ENCODE measurements around the gene CCK.

The CCK gene

DNA sequence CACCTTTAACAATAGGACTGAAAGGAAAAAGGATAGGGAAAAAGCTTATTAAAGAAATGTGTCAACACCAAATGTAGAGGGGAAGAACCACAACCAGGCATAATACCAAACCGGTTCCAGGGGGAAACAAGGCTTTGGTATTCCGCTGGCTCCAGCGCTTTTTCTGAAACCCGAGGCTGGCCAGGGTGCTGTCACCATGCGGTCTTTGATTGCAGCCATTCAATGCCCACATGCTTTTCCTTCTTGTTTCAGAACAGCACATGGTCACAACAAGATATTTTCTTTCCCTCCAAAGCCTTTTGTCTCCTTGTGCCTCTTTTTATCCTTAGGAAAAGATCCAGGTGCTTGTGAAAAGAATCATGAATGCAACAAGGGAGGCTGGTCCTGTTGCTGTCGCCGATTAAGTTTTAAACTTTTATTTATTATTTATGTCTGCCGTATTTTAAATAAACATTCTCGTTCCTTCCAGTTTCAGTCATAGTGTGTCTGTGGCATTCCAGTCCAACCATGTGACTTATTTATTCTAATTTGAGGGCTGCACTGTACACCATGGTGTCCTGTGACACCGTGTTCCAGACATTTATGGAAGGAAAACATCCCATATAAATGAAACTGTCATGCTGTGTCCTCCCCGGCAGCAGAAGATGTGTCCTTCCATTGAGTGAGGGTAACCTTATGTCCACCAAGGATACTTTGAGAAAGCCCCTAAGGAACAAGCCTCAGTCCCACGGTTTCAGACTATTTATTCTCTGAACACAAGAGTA, 41.1 kb downstream of the CCK start:
- TF ChIP-seq CTCF (conservative IDR thresholded peaks at IDR 0.05) (no peak), ZFX (IDR thresholded peaks at IDR 0.05) (no peak)
- no peak overlapping the region for H3K27ac ChIP-seq

GRCh38 chr3:42224178-42224577, 41.8 kb downstream of the CCK start:
- H3K27ac ChIP-seq: no peak overlapping the region
- TF ChIP-seq ZFX (IDR thresholded peaks at IDR 0.05) (no peak), CTCF (conservative IDR thresholded peaks at IDR 0.05) (no peak)

DNA sequence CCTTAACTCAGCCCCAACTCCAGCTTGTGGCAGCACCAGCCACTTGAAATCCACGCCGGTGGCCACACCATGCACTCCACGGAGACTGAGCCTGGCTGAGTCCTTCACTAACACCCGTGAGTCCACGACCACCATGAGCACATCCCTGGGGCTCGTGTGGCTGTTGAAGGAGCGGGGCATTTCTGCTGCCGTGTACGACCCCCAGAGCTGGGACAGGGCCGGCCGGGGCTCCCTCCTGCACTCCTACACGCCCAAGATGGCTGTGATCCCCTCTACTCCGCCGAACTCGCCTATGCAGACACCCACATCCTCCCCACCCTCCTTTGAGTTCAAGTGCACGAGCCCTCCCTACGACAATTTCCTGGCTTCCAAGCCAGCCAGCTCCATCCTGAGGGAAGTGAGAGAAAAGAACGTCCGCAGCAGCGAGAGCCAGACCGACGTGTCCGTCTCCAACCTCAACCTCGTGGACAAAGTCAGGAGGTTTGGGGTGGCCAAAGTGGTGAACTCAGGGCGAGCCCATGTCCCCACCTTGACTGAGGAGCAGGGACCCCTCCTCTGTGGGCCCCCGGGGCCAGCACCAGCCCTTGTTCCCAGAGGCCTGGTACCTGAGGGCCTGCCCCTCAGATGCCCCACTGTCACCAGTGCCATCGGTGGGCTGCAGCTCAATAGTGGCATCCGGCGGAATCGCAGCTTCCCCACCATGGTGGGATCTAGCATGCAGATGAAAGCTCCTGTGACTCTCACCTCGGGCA, 42.9 kb downstream of the CCK start:
- no peak overlapping the region for H3K27ac ChIP-seq
- TF ChIP-seq ZFX (IDR thresholded peaks at IDR 0.05) (no peak), CTCF (conservative IDR thresholded peaks at IDR 0.05) (no peak)

DNA sequence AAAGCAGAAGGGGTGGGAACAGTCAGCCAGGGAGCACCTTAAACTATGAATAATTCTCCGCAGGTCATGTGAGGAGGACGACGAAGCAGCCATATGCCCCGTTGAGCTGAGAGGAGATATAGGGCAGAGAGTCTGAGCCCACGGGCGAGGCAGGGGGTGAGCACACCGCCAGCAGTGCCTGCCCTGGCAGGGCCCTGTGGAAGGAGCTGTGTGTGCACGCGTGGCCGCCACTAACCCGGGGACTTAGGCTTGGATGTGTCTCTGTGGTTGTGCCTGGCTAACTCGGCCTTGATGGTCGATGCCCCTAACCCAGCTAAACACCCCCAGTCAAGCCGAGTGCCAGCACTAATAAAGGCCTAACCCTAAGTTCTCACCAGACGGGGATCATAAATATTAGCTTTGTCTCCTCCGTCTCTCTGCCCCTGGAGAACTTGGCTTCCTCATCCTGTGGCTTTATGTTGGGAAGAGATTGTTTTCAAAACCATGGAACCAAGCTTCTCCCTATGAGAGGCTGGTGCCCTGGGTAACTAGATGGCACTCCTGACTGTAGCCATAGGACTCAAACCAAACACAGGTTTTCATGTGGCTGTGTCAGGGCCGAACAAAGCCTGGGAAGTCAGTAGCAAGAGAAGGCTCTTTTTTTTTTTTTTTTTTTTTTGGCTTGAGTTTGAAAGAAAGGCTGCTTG, 45.4 kb downstream of the CCK start:
- no peak overlapping the region for H3K27ac ChIP-seq
- TF ChIP-seq CTCF (conservative IDR thresholded peaks at IDR 0.05) (no peak), ZFX (IDR thresholded peaks at IDR 0.05) (no peak)

- H3K27ac ChIP-seq: no peak overlapping the region
- TF ChIP-seq CTCF (conservative IDR thresholded peaks at IDR 0.05): no peak
- TF ChIP-seq ZFX (IDR thresholded peaks at IDR 0.05): no peak
Measured at GRCh38 chr3:42216931-42217333, 49.1 kb downstream of the CCK start.

DNA sequence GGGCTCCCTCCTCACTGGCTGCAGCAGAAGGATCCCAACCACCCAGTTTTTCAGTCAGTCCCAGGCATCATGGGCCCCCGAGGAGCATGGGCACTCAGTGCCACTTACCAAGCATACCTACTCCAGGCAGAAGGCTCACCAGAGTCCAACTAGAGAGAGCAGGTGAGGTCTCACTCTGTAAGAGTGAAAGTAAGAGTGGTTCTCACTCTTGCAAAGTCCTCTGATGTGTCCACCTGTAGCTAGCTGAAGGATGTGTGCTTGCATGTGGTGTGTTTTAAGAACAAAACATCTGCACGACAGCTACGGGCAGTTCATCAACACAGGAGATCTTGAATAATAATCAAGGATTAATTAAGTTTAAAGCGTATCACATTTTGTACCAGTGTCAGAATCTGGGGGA, 49.7 kb downstream of the CCK start:
- TF ChIP-seq ZFX (IDR thresholded peaks at IDR 0.05): no peak
- no peak for TF ChIP-seq CTCF (conservative IDR thresholded peaks at IDR 0.05)
- H3K27ac ChIP-seq: no peak overlapping the region

All from C4-2B (cell line).